K562 (cell line): ENCODE results near the gene DIP2A. TPM values are rescaled to one million over a fixed set of nuclear protein-coding genes. Genes with fewer than 3 reads are reported as not detected.

ENCODE experiments used
- ATF1 ChIP-seq, 2 experiments: fragments of 450-650 bp in 1 of 2; IDR thresholded peaks; 2 replicates each; pipeline ENCODE4 v1.6.1; 2016; ENCODE audit warnings: missing compliant biosample characterization in 1 of 2, missing genetic modification characterization in 1 of 2
- CCNT2 ChIP-seq: IDR thresholded peaks from 2 replicates; pipeline ENCODE4 v1.6.1; 2011; ENCODE audit warnings: borderline replicate concordance, low read depth, mild to moderate bottlenecking, moderate library complexity, mixed read lengths, low read length; ENCODE audit not compliant: insufficient read length; ENCODE audit errors: extremely low read depth
- KLF10 ChIP-seq: fragments of 250-450 bp; sonication (Bioruptor Pico); IDR thresholded peaks from 2 replicates; pipeline ENCODE4 v1.6.1; 2021; ENCODE audit warnings: matching md5 sums
- MAX ChIP-seq: sonication (generic); formaldehyde crosslinking; IDR thresholded peaks from 2 replicates; pipeline ENCODE4 v1.9.0; 2022; ENCODE audit warnings: mild to moderate bottlenecking, missing genetic modification reagents
- MNT ChIP-seq, 2 experiments: fragments of 450-650 bp; conservative IDR thresholded peaks; 2 replicates each; pipeline ENCODE4 v1.6.1; 2017; ENCODE audit warnings: mild to moderate bottlenecking in 2 of 2, moderate library complexity in 2 of 2
- MYNN ChIP-seq, 2 experiments: sonication (generic); formaldehyde crosslinking in 1 of 2; IDR thresholded peaks; 2 replicates each; pipeline versions ENCODE4 v1.5.0 to v1.6.1; 2016 to 2020; ENCODE audit warnings: antibody characterized with exemption in 1 of 2, missing genetic modification reagents in 1 of 2
- NCOA1 ChIP-seq: fragments of 450-650 bp; IDR thresholded peaks from 2 replicates; pipeline ENCODE4 v1.6.1; 2016; ENCODE audit warnings: low read depth
- NR2C2 ChIP-seq, 2 experiments: fragments of 200-800 bp in 1 of 2; sonication (Bioruptor generic) in 1 of 2; sonication (generic) in 1 of 2; formaldehyde crosslinking in 1 of 2; IDR thresholded peaks; 2 replicates each; pipeline versions ENCODE4 v1.6.1 to v1.8.0; 2016 to 2022; ENCODE audit warnings: mild to moderate bottlenecking in 1 of 2, missing compliant biosample characterization in 1 of 2, missing genetic modification characterization in 1 of 2, missing genetic modification reagents in 1 of 2
- PBX2 ChIP-seq, 2 experiments: IDR thresholded peaks in 1 of 2; conservative IDR thresholded peaks in 1 of 2; 2 replicates each; pipeline ENCODE4 v1.6.1; 2016; ENCODE audit warnings: low read depth in 2 of 2, mild to moderate bottlenecking in 1 of 2, missing compliant biosample characterization in 1 of 2, missing genetic modification characterization in 1 of 2, moderate library complexity in 1 of 2
- PML ChIP-seq: IDR thresholded peaks from 2 replicates; pipeline ENCODE4 v1.6.1; 2012; ENCODE audit warnings: low read length, inconsistent platforms
- RBM14 ChIP-seq: fragments of 200-400 bp; formaldehyde crosslinking; IDR thresholded peaks from 2 replicates; pipeline ENCODE4 v1.6.1; 2018; ENCODE audit warnings: low read depth, mild to moderate bottlenecking, low read length, moderate library complexity, borderline replicate concordance; ENCODE audit not compliant: insufficient read depth
- SPI1 ChIP-seq: IDR thresholded peaks from 2 replicates; pipeline ENCODE4 v1.6.1; 2011; ENCODE audit warnings: low read depth, low read length, control low read depth, borderline replicate concordance
- TAF9B ChIP-seq: fragments of 450-650 bp; IDR thresholded peaks from 2 replicates; pipeline ENCODE4 v1.6.1; 2018; ENCODE audit warnings: mild to moderate bottlenecking; ENCODE audit not compliant: partially characterized antibody
- ZEB2 ChIP-seq: fragments of 450-650 bp; IDR thresholded peaks from 2 replicates; pipeline ENCODE4 v1.6.1; 2016
- ZFX ChIP-seq: sonication (generic); formaldehyde crosslinking; IDR thresholded peaks from 2 replicates; pipeline ENCODE4 v1.8.0; 2022; ENCODE audit warnings: mild to moderate bottlenecking, missing genetic modification reagents, moderate library complexity
- ZKSCAN1 ChIP-seq: fragments of 150-350 bp; IDR thresholded peaks from 2 replicates; pipeline ENCODE4 v1.6.1; 2016; ENCODE audit warnings: low read depth, low read length
- ZMIZ1 ChIP-seq, 2 experiments: fragments of 150-350 bp in 1 of 2; IDR thresholded peaks; 2 replicates each; pipeline ENCODE4 v1.6.1; 2012 to 2016; ENCODE audit warnings: low read depth in 2 of 2, low read length in 2 of 2, mild to moderate bottlenecking in 1 of 2, moderate library complexity in 1 of 2
- polyA plus RNA-seq, 8 experiments: library from polyadenylated mRNA; depleted of rRNA in 4 of 8; stranded (reverse) in 5 of 8; unstranded in 3 of 8; fragments of >200 nt; fragmentation: Nextera tagmentation in 2 of 8; fragmentation: Illumina TruSeq in 1 of 8; extraction: Ambion mirVana in 2 of 8; extraction: Trizol in 1 of 8; gene quantifications; 2 replicates each; pipeline versions ENCODE4 v1.2.1 to v1.2.3, GENCODE V29; 2011 to 2014; ENCODE audit warnings: inconsistent platforms in 1 of 8, missing spikeins in 1 of 8
- total RNA-seq, 7 experiments: library from RNA; depleted of rRNA in 6 of 7; stranded (reverse); fragments of >200 nt in 6 of 7; fragmentation: Illumina TruSeq in 2 of 7; extraction: Trizol in 2 of 7; gene quantifications; 2 replicates each; pipeline versions ENCODE4 v1.2.1 to v1.2.3, GENCODE V29; 2011 to 2021; ENCODE audit warnings: low replicate concordance in 1 of 7

The DIP2A gene
- total and polyA plus RNA-seq, 9 of the 15 experiments (the other 6 are each of a cell fraction or from before 2014, with no cell fraction given): 4.3 to 34.5 (median 20.3) TPM

- TF ChIP-seq ZMIZ1 (IDR thresholded peaks at IDR 0.05; ENCODE audit: low read depth in 2 of 2, low read length in 2 of 2) (peak in 1 of 2 experiments; percentile 58; a peak in 1 of 4 replicates), PML (peak; percentile 85), RBM14 (no peak), NR2C2 (CRISPR knock-in tag; IDR thresholded peaks at IDR 0.05) (peak; percentile 83), NR2C2 (tag; IDR thresholded peaks at IDR 0.05) (peak; percentile 96), ZFX (CRISPR knock-in tag) (0 out of 2 replicates have a peak, but pooled peaks have one; percentile 16), SPI1 (no peak), TAF9B (peak; percentile 91), PBX2 (CRISPR knock-in tag; IDR thresholded peaks at IDR 0.05; ENCODE audit: low read depth) (no peak), PBX2 (tag; conservative IDR thresholded peaks at IDR 0.05; ENCODE audit: low read depth) (peak; percentile 68), MYNN (IDR thresholded peaks at IDR 0.05) (peak; percentile 88), MYNN (CRISPR knock-in tag; IDR thresholded peaks at IDR 0.05) (no peak), ZEB2 (0 out of 2 replicates have a peak, but pooled peaks have one; percentile 29), ZKSCAN1 (peak; percentile 60; the same call in 1 of the 2 replicates), ATF1 (CRISPR knock-in tag; IDR thresholded peaks at IDR 0.05) (no peak), ATF1 (tag; IDR thresholded peaks at IDR 0.05) (0 out of 2 replicates have a peak, but pooled peaks have one; percentile 11), KLF10 (no peak), MAX (CRISPR knock-in tag) (no peak), MNT (conservative IDR thresholded peaks at IDR 0.05) (peak in 1 of 2 experiments; percentile 73; a peak in 1 of 4 replicates), CCNT2 (peak; percentile 69), NCOA1 (peak; percentile 50; the same call in 1 of the 2 replicates)
Observed at GRCh38 chr21:46455575-46456385, 2.9 kb upstream of the DIP2A start (continued).
